Activated T-cell treated with anti-CD3 and anti-CD28 coated beads for 24 hours (primary cell): Measurements from ENCODE around the gene NCAPH2.

ENCODE experiments used
- DNase-seq: peaks from one replicate; pipeline ENCODE4 v3.0.0-alpha.2; 2020; ENCODE audit warnings: low read depth

The NCAPH2 gene

GRCh38 chr22:50474710-50475651 lies 33.0 kb upstream of the NCAPH2 start, which contains the start of gene SBF1:
Gene SBF1, minus strand, starts transcription at chr22:50475035. Its CDS starts 195 bp downstream, at chr22:50474840.
- peak; percentile 85 for DNase-seq

DNA sequence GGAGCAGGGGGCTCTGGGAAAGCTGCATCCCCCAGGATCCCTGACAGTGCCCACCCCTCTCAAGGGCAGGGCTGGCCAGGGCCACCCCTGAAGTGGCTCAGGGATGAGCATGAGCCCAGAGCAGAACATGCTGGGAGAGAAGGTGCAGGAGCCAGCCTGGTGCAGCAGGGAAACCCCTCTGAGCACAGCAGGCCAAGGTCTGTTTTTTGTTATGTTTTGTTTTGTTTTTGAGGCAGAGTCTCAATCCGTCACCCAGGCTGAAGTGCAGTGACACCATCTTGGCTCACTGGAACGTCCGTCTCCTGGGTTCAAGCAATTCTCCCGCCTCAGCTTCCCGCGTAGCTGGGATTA lies 32.4 kb upstream of the NCAPH2 start:
- DNase-seq = no peak

DNA sequence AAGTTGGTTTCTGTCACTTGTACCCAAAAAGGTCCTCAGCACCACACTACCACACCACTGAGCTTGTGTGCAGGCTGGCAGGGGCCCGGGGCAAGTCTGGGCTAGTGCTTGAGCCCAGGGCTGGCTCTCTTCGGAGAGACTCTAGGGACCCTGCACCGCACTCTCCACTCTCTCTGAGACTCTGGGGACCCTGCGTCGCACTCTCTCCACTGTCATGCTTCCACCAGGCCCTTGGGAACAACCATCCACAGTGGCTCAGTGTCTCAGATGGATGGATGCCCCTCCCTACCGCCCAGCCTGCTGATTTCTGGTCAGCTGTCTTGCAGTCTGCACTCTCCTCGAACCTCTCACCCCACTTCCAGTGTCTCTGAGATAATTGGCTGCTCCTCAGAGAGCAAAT lies 31.2 kb upstream of the NCAPH2 start:
- no peak for DNase-seq

GRCh38 chr22:50477923-50478322 lies 30.1 kb upstream of the NCAPH2 start:
- DNase-seq = no peak

DNA sequence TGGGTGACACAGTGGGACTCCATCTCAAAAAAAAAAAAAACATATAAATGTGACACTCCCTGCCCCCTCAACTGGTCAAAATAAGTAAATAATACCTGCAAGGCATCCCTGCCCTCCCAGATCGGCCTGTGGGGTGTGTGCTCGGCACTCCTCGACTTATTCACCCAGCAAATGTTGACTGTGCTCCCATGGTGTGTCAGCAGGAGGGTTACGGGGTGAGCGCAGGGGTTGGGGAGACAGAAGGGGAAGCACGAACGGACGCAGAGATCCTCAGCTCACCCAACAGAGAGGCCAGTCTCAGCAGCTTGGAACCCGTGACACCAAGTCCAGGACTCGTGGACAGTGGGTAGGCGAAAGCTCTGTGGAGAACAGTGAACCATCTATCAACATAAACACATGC lies 28.3 kb upstream of the NCAPH2 start:
- no peak for DNase-seq

DNA sequence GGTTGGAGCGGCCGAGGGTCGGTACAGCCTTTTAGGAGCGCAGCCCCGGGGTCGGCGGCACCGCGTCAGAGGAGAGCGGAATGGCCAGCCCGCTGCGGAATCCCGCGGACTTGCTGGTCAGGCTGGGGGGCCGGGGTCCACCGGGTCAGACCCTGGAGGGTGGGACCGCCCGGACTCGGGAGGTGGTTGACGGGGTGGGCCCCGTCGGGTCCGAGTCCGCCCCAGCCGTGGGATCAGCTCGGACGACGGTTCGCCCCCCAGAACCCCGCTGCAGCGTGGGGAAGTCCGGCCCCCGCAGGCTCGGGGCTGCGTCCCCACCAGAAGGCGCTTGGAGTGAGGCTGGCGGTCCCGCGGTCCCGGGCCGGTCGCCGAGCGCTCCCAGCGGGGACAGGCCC lies 27.0 kb upstream of the NCAPH2 start:
- no peak for DNase-seq

GRCh38 chr22:50481440-50482106 lies 26.5 kb upstream of the NCAPH2 start, which contains the start of gene ADM2:
Gene ADM2, plus strand, starts transcription at chr22:50481543. Its CDS starts 305 bp downstream, at chr22:50481848.
- DNase-seq = peak; percentile 40

DNA sequence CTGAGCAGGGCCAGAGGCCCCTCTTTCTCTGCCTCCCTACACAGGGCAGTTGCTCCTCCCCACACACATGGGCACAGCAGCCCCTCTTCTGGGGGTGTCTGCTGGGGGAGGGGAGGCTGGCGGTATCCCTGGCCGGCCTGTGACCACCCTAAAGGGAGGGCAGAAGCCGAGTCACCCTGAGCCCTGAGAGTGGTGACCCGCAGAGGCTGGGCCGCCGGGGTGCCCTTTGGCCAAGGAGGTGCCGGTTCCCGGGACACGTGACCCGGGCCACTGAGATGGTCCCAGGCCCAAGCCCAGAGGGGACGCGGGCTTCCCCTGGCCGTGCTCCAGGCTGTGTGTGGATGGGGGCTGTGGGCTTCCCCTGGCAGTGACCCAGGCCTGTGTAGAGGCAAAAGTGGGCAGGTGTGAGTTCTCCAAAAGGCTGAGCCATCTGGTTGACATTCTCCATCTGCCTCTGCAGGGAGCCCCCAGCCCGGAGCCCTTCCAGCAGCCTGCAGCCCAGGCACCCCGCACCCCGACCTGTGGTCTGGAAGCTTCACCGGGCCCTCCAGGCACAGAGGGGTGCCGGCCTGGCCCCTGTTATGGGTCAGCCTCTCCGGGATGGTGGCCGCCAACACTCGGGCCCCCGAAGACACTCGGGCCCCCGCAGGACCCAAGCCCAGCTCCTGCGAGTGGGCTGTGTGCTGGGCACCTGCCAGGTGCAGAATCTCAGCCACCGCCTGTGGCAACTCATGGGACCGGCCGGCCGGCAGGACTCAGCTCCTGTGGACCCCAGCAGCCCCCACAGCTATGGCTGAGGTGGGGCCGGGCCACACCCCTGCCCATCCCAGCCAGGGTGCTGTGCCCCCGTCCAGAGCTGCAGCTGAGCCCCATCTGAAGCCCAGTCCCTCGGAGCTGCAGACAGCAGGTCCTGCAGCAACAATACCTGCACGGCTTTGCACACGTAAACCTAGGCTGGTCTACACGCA lies 25.6 kb upstream of the NCAPH2 start:
- no peak for DNase-seq

GRCh38 chr22:50483106-50483505 lies 24.9 kb upstream of the NCAPH2 start:
- no peak for DNase-seq

DNA sequence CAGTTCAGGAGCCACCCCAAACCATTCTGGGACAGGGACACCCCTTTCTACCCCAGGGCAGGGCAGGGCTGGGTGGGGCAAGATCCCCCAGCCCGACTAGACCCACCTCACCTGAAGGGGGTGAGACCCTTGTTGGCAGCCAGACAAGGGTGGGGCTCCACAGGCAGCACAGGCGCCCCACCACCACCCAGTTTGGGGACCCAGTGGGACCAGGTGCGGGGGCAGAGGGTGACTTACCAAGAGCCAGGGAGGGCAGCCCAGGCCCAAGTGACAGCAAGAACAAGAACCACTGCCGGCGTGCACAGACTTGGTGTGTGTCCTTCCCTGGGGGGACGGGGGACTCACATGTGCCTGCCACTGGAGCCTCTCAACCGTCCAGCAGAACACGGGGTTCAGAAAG lies 24.5 kb upstream of the NCAPH2 start:
- DNase-seq = no peak

GRCh38 chr22:50483977-50484853 lies 23.8 kb upstream of the NCAPH2 start:
- no peak for DNase-seq

DNA sequence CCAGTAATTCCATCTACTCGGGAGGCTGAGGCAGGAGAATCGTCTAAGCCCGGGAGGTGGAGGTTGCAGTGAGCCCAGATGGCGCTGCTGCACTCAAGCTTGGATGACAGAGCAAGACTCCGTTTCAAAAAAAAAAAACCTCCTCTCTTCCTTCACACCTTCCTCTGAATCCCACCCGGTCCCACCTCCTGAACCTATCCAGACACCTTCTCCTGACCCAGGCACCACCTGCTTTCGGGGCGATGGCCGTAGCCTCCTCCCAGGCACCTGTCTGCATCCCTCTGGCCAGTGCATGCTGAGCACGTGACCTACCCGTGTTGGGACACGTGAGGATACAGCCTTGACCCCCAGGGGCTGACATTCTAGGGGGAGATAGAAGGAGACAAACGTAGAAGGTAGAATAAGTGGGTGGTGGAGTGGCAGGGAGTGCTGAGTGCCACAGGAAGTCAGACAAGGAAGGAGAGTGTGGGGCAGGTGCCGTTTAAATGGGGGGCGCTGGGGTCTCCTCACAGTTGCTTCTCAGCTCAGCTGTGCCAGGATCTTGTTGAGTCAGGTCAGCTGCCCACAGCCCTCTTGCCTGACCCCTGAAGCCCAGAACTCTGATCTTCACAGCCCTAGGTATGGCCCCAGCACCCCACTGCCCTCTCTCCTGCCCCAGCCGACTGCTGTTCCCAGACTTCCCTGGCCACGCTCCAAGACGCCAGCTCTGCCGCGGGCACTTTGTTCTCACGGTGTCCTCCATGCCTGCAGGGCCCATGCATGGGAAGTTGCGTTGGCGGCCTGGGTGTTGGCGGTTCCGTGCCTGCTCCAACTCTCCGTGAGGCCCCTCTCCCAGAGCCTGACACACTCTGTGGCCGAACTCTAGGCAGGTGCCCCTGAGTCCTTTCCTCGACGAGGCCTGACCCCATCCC lies 22.5 kb upstream of the NCAPH2 start:
- no peak for DNase-seq

- DNase-seq = no peak
These were observed 21.3 kb upstream of the NCAPH2 start, which contains the start of gene MIOX for GRCh38 chr22:50486561-50487289. Gene MIOX, plus strand, starts transcription at chr22:50486859. Its CDS starts 39 bp downstream, at chr22:50486898.

GRCh38 chr22:50487290-50488005 lies 20.6 kb upstream of the NCAPH2 start:
- DNase-seq = no peak

DNA sequence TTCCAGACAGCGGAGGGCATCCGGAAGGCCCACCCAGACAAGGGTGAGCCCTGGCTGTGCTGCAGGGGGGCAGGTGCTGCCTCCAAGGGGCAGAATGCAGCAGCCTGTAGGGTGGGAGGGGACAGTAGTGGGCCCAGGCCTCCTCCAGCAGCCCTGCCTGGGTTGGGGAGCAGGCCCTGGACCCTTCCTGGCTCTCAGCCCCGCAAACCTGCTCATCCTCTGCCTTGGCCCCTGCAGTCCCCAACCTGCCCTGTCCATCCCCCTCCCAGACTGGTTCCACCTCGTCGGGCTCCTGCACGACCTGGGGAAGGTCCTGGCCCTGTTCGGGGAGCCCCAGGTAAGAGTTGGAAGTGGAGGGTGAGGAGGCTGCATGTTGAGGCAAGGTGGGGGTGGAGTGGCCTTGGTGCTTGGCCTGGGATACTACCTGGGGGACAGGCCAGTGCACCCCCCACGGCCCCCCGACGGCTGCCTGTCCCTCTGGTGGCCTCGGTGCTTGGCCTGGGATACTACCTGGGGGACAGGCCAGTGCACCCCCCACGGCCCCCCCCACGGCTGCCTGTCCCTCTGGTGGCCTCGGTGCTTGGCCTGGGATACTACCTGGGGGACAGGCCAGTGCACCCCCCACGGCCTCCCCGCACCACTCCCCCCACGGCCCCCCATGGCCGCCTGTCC lies 19.9 kb upstream of the NCAPH2 start:
- no peak for DNase-seq

GRCh38 chr22:50488886-50489285 lies 19.1 kb upstream of the NCAPH2 start:
- DNase-seq = no peak

- no peak for DNase-seq
These were observed 18.4 kb upstream of the NCAPH2 start for GRCh38 chr22:50489363-50490243.
